ENCODE measurements around the gene ITGB7.

ITGB7 gene

DNA sequence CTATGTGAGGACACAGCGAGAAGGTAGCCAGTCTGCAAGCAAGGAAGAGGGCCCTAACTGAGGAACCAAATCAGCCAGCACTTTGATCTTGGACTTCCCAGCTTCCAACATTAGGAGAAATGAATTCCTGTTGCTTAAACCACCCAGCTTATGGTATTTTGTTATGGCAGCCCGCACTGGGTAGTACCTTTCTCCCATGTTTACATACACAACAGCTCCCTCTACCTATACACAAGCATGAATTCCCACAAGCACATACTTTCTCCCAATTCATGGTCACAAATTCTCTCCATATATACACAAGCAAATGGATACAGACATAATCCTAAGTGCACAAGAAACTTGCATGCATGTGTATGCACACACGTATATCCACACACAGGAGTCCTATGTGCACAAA is 7.4 kb downstream of the ITGB7 start:
- DNase-seq (ENCODE audit: low spot score) = no peak
- FAIRE-seq = no peak

DNA sequence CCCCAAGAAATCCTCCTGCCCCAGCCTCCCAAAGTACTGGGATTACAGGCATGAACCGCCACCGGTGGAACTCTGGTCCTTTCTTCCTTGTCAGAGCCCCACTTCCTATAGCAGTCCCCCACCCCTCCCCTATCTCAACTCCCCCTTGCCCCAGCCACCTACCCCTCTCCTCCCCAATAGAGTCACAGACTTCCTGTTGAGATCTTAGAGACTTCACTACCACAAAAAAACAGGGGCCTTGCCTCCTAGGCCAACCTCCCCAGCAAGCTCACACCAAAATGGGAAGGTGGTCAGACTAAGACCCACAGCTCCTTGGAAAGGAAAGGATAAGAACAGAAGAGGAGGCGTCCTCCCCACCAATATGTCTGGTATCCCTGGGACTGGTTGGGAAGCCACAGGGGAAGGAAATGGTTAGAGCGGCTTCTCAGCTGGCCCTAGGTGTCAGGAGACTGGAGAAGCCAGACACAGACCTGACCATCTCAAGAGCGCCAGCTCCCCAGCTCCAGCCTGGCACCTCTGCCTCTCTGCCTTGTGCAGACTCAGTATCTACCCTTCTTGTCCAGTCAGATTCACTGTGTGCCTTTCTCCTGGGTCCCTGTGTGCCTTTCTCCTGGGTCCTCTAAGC is 8.5 kb downstream of the ITGB7 start:
- DNase-seq (ENCODE audit: low spot score) = no peak
- FAIRE-seq = no peak

DNA sequence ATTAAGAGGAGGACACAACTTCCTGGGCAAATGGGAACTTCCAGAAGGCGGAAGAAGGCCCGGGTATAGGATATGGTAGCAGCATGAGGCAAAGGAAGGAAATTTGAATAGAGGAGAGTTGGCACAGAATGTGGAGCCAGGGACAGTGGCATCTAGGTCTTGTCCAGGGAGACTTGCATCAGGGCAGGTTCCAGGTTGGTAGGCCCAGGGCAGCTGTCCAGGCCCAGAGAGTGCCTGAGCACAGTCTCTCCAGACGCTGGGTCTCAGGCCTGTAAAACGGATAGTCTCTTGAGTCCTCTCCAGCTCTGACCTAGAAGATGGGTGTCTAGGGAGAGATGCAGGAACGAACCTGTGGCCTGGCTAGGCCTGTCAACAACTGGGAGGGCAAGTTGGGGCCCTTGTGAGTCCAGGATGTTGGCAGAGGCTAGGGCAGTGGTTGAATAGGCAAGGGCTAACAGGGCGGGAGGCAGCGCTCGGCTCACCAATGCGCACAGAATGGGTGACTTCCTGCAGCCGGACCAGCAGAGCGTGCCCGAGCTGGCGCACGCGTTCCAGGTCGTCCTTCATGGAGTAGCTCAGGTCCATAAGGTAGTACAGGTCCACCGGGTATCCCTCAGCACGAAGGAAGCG is 9.9 kb downstream of the ITGB7 start:
- FAIRE-seq (no peak), DNase-seq (ENCODE audit: low spot score) (peak; percentile 6)

DNA sequence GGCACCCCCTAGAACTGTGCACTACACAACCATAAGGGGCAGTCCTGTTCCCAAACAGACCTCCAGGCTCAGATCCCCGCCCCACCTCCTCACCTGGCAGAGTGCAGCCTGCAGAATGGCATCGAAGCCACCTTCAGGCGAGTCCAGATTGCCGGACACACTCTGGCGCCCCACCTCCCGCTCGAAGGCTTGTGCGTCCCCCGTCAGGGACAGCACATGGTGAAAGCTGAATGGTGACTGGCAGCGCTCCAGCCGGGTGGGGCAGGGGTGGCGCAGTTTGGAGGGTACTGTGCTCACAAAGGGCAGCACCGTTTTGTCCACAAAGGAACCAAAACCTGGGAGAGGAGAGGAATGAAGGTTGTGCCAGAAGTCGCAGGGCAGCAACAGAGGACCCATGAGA is 10.6 kb downstream of the ITGB7 start:
- DNase-seq (ENCODE audit: low spot score) (no peak), FAIRE-seq (no peak)

DNA sequence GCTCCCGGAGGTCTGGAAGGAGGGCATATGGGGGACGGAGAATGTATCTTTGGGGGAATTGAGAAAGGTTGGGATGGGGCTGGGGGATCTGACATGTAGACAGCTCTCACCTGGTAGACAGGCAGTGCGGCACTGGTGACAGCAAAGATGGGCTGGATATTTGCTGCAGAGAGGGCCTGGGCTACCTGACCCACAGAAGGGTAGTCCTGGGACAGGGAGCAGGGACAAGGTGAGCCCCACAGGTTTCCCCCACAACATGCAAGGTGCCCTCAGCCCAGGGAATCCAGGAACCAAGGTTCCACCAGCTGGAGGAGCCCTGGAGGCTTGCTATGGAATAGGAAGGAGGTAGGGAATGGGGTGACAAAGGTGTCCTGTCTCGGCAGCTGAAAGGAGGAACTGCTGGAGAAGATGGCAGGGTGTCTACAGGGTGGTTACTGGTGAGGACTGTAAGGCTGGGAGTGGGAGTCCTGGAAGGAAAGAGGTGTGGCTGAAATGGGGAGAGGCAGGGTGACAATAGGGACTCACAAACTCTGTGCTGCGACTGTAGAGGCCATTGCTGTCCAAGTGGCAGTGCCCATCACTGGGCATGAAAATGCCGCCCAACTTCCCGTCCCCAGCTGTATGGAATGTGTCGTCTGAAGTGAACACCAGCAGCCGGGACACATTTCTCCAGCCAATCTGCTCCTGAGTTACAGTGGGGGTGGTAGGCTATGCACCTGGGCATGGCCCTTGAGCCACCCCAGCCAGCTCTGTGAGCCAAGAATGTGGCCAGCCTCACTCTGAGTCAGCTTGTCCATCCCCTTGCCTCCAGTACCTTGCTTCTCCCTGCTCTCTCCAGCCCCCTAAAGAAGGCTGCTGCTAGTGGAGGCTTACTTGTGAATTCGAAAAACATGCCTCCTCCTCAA is 11.3 kb downstream of the ITGB7 start:
- DNase-seq (ENCODE audit: low spot score) (peak; percentile 16), FAIRE-seq (no peak)

DNA sequence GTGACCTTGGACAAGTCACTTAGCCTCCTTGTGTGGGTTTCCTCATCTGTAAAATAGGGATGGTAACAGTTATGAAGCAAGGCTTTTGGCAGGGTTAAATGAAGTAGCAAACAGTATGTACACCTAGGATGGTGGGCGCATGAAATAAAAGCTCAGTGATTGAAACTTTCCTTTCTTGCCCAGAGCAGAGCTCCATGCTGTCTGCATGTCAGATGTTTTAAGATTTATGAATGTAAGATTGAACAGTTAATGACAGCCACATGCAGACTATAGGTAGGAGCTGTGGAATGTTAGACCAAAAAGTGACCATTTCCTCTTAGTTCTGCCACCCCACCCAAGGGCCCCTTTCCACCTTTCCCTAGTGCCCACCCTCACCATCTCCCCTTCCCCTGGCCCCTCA is 12.1 kb downstream of the ITGB7 start:
- no peak for DNase-seq (ENCODE audit: low spot score)
- FAIRE-seq = no peak

DNA sequence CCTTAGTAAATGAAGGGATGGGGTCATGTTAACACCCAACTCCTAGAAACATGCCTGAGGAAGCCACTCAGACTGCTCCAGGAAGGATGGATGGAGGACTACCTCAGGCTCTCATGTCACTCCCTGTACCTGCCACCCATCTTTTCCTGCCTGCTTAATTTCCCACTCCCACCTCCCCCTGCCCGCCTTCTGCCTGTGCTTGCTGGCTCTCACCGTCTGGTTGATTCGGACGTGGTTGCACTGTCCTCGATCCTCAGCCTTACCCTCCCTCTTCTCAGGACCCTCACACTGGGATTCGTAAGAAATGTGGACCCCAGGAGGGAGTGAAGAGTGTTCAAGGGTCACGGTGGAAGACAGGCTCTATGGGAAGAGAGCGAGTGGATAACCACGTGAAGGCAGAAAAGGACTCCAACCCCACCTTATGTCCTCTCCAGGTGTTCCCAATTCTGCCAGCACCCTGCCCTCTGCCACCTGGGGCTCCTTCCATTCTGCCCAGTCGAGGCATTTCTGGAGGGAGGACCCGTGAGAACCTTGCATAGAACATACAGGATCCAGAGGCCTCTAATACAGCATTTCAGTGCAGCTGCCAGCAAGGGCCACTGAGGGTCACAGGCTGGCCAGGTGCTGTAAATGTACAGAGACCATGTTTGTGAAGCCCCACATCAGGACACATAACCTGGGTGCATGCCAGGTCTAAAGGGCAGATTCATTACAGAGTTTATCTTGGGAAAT is 12.9 kb downstream of the ITGB7 start:
- FAIRE-seq (no peak), DNase-seq (ENCODE audit: low spot score) (no peak)

DNA sequence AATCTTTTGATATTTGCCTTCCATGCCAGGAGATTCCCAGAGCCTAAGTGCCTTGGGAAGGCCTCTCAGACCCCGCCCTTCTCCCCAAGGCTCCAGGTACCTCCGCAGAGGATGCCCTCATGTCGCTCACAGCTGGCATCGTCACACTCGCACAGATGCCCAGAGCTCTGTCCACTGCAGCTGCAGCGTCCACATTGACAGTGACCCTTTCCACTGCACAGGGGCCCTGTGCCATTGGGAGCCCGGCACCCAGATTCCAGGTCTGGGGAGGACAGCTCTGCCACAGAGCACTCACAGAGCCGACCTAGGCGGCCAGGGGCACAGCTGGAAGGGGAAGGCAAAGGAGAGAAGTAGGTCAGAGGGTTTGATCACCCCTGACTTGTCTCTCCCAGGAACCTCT is 14.0 kb downstream of the ITGB7 start:
- DNase-seq (ENCODE audit: low spot score) = no peak
- FAIRE-seq = no peak

DNA sequence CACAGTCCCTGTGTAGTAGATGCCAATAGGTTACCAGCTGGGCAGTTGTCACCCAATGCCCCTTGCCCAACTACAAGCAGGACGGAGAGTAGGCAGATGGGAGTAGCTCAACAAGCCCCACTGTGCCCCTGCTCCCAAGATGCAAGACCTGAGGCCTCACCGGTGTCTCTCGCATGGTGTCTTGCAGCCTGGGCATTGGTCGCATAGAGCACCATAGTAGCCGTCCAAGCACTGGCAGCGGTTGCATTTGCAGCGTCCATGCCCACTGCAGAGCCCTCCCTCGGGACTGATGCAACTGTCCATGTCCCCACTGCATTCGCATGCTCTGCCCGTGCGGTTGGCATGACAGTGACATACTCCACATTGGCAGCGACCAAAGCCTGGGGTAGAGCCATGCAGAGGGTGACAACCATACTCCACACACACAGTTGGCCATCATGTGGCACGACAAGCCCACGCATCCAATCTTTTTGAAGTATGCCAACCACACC is 14.5 kb downstream of the ITGB7 start:
- FAIRE-seq (no peak), DNase-seq (ENCODE audit: low spot score) (no peak)

DNA sequence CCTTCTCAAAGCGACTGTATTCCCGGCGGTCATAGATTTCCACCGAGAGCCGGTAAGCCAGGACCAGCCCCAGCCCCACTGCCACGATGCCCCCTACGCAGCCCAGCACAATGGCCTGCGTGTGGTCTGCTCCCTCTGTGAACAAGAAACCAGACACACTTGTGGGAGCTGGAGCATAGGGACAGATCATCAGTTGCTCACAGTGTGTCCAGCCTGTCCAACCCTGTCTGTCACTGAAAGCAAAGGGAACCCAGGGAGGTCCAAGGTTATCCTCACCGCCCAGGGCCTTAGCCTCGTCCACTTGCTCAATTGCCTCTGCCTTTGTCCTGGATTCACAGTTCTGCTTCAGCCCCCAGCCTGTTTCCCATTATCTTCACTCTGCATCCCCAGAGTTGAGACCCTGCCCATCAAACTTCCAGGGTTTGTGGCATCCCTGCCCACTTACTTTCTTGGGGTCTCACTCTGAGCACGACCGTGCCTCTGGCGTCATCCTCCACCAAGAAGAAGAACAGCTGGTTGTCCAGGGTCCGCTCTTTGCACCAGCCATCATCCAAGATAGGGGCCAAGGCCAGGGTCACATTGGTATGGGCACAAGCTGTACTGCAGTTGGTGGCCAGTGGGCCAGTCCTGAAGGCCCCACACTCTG is 15.0 kb downstream of the ITGB7 start:
- FAIRE-seq (no peak), DNase-seq (ENCODE audit: low spot score) (no peak)

DNA sequence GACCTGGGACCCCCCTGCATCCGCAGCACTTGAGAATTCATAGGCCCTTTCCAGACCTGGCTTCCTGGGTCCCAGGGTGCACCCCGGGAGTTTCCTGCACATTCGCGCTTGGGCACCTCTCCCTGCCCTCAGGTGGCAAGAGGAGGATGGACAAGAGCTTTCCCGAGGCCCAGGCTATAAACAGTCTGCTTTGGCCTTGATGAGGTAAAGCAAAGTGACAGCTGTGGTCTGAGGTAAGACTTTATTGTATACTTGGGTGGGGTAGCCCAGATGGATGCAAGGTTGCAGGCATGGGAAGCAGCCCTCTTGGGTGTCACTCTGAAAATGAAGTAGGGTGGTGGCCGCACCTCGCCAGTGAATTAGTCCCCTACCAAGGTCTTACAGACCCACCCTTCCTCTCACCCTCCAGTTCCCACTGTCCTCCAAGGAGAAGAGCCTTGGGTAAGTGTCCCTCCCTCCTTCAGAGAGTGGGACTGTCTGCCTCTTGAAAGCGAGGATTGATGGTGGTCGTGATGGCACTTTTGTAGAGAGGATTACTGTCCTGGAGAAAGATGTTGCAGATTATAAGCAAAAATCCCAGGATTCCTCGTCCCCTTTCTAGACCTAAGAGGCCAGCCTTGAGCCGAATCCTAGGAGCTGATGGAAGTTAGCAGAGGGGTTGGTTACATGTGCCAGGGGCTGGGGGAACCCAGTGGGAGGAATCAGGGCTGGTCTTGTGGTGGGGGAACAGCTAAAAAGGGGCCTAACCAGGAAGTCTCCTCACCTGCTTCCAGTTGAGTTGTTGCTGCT is 15.8 kb downstream of the ITGB7 start:
- no peak for FAIRE-seq
- no peak for DNase-seq (ENCODE audit: low spot score)

DNA sequence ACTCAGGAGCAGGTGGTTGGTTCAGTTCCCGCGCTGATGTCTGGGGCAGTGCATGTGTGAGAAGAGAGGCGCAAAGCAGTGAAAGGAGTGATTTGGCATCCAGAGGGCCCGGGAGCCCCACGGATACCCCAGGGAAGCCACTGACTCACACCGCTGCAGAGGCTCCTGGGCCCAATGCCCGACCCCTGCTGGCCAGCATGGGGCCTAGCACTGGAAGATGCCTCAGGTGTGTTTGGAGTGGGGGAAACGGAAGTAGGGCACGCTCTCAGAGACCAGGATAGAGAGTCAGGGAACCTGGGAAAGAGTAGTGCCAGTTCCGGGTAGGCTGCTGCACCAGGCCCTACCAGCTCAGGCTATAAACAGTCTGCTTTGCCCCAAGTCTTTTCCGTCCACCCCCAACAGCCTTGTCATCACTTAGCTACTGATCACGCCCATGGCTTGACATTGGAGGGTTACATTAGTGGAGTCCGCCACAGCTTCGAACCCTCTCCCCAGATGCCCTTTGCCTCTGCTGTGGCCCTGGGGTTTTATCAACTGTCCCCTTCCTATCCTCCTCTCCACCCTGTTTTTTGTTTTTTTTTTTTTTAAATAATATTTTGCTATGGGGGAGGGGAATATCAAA is 16.8 kb downstream of the ITGB7 start:
- DNase-seq (ENCODE audit: low spot score) = no peak
- no peak for FAIRE-seq

DNA sequence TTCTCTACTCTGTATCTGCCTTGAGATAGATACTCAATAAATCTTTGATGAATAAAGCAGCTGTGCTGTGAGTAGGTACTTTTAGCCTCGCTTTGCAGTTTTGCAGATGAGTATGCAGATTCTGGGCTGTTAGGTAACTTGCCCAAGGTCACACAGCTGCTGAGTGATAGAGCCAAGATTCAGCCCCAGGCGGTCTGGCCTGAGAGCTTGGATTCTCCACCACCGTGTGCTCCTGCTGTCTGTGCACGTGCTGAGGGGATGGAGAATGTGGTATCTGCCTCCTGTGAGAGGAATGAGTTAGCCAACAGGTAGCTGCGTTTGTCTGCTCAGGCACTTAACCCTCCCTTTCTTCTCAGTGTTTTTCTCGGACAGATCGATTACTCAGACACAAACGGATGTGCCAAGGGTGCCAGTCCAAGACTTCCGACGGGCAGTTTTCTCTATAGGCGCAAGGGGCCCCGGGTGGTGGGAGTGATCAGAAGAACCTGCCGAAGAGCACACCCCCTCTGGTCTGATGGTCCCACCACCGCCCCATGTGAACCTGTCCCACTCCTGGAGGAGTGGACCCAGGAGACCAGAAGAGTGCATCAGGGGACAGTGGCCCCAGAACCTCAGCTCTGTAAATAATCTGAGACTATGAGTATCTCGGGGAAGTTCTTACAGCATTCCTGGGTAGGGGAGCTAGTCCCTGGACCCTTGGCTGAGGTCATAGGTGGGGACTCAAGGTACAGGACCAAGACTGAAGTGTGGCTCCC is 19.7 kb downstream of the ITGB7 start:
- DNase-seq (ENCODE audit: low spot score) (no peak), FAIRE-seq (no peak)

DNA sequence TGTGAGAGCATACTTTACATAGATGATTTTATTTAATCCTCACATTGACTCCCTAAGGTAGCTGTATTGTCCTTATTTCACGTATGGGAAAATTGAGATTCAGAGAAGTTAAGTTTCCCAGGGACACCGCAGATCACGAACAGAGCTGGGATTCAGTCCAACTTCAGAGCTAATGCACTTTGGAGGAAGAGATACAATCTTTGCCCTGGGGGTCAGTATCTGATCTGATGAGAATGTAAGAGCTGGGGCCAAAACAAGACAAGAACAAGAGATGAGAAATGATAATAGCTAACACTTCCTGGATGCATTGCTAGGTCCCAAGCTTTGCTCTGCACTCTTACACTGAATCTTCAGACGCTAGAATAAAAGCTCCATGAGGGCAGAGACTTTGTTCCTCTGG is 20.3 kb downstream of the ITGB7 start:
- DNase-seq (ENCODE audit: low spot score) (no peak), FAIRE-seq (no peak)

DNA sequence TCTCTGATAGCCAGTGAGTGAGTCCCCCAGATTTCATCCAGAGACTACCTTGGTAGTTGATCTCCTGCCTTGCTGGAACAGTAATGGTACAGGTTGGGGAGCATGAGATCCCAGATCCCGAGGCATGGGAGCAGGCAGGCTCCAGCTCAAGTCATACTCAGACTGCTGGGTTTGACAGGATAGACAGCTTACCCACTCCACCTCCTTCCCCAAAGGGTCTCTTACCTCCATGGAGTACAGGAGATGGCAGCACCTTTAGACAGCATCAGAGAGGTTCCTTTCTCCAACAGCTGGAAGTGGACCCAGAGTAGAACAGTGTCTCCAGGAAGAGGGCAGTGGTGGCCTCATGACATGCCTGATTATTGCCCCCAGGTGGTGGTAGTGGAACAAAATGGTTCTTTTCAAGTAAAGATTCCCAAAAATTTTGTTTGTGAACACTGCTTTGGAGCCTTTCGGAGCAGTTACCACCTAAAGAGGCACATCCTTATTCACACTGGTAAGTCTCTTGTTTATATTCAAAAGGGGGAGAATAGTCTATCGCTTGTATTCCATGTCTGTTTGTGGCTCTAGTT is 21.4 kb downstream of the ITGB7 start:
- FAIRE-seq (no peak), DNase-seq (ENCODE audit: low spot score) (no peak)

DNA sequence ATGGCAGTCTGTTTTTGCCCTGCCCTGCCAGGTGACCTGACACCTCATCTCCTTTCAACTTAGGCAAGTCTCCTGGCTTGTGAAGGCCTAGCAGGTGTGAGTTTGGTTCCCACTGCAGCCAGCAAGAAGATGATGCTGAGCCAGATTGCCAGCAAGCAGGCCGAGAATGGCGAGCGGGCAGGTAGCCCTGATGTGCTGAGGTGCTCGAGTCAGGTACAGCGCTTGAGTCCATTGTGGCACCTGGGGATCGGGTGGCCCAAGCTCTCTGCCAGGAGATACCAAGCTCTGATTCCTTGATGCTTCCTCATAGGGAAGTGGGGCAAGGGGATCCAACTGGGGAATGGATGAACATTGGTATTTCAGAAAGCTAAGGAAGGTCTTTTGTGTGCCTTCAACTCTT is 22.2 kb downstream of the ITGB7 start:
- no peak for DNase-seq (ENCODE audit: low spot score)
- FAIRE-seq = no peak

DNA sequence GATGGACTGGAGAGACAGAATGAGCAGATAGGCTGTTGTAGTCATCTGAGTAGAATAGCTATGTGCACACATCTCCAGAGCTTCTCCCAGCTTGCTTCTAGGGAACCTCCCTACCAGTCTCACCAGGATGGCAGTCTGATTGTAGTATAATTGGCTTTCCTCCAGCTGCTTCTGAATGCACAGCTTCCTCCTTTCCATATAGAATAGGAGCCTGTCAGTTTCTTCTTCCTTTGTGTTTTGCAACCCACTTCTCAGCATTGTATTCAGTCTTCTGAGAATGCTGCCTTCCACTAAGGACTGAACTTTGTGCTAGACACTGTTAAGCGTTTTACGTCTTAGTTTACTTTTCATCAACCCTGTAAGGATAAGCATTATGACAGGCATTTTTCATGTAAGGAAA is 24.1 kb downstream of the ITGB7 start:
- no peak for DNase-seq (ENCODE audit: low spot score)
- no peak for FAIRE-seq

DNA sequence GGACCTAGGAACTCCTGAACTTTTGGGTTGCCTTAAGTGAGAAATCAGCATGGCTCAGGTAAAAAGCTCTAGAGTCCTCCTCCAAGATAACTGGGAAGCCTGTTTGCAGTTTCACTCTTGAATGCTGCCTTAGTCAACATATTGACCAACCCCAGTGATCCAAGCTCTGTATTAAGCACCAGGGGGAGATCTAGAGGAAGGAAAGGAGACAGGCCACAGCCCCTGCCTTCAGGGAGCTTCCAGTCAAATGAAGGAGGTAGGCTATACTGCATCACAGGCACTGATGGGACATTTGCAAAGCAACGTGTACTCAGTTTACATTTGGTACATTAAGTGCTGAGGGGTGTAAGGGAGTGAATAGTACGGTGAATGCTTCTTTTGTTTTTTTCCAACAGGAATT is 25.1 kb downstream of the ITGB7 start:
- no peak for FAIRE-seq
- DNase-seq (ENCODE audit: low spot score) = no peak

All from RCC 7860 (cell line).